GM12878 (cell line): ENCODE measurements around the gene DENND1C. TPM values are rescaled to one million over a fixed set of nuclear protein-coding genes. Genes with fewer than 3 reads are reported as not detected.

ENCODE experiments used
- ATAC-seq: fragments of 200-7000 bp; cut with Tn5 transposase; 3 replicates; pipeline ENCODE4 v1.9.1; 2020; ENCODE audit warnings: mild to moderate bottlenecking, moderate library complexity
- BruUV-seq: library from RNA; stranded (reverse); fragments of 400-500 nt; replicated peaks from 2 replicates; lab custom pipeline; 2021; lab: Mats Ljungman, UMichigan
- CTCF ChIA-PET: fragments of 300-600 bp; sonication (Branson Sonifier 250); formaldehyde crosslinking; extraction: SDS; loops from one replicate; lab custom pipeline; 2021; ENCODE audit warnings: inconsistent platforms; lab: Yijun Ruan, JAX
- POLR2A ChIA-PET: fragments of 350-600 bp; formaldehyde crosslinking; extraction: SDS; loops from one replicate; lab custom pipeline; 2021; ENCODE audit warnings: inconsistent platforms; lab: Charles Lee
- RAD21 ChIA-PET: fragments of 300-600 bp; sonication (Branson Sonifier 250); formaldehyde crosslinking; loops from one replicate; lab custom pipeline; 2023; ENCODE audit warnings: antibody characterized with exemption; ENCODE audit not compliant: unreplicated experiment; lab: Charles Lee
- SMC1A ChIA-PET: fragments of 300-600 bp; sonication (Branson Sonifier 250); formaldehyde crosslinking; loops from one replicate; lab custom pipeline; 2023; ENCODE audit not compliant: unreplicated experiment, uncharacterized antibody; lab: Charles Lee
- DNase-seq: peaks from one replicate; pipeline ENCODE4 v3.0.0-alpha.2; 2011; ENCODE audit warnings: low read depth, low spot score
- FAIRE-seq: peaks from 3 replicates; lab custom pipeline; 2011; peaks lifted over from hg19 to GRCh38; lab: Jason Lieb, UNC
- H2AFZ ChIP-seq: 2 replicates; pipeline ENCODE4 v1.6.0; 2011; ENCODE audit warnings: low read depth, low read length, control low read depth; ENCODE audit not compliant: control insufficient read depth
- H3K27ac ChIP-seq: 2 replicates; pipeline ENCODE4 v1.5.1; 2011; ENCODE audit warnings: control low read depth; ENCODE audit not compliant: control insufficient read depth, insufficient read depth
- H3K27me3 ChIP-seq, 2 experiments: replicated peaks in 1 of 2; 2 replicates each; pipeline versions ENCODE4 v1.6.0 to v1.6.1; 2011; ENCODE audit warnings: low read length in 1 of 2; ENCODE audit not compliant: control insufficient read depth in 2 of 2, insufficient read depth in 2 of 2
- H3K36me3 ChIP-seq, 2 experiments: 2 replicates each; pipeline ENCODE4 v1.5.1; 2011; ENCODE audit warnings: low read length in 1 of 2; ENCODE audit not compliant: control insufficient read depth in 2 of 2, insufficient read depth in 2 of 2
- H3K4me1 ChIP-seq: 2 replicates; pipeline ENCODE4 v1.6.1; 2011; ENCODE audit warnings: mild to moderate bottlenecking, low read length, moderate library complexity, mixed read lengths; ENCODE audit not compliant: control insufficient read depth, insufficient read depth
- H3K4me2 ChIP-seq: 2 replicates; pipeline ENCODE4 v1.6.0; 2011; ENCODE audit warnings: control low read depth; ENCODE audit not compliant: control insufficient read depth, insufficient read depth
- H3K4me3 ChIP-seq: fragments of 200-600 bp; sonication (generic); 2 replicates; pipeline ENCODE4 v1.5.1; 2016
- H3K79me2 ChIP-seq: 2 replicates; pipeline ENCODE4 v1.6.0; 2011; ENCODE audit warnings: low read length; ENCODE audit not compliant: control insufficient read depth, insufficient read depth
- H3K9ac ChIP-seq: 2 replicates; pipeline ENCODE4 v1.8.0; 2011; ENCODE audit warnings: low read length, control low read depth, mixed read lengths; ENCODE audit not compliant: control insufficient read depth, insufficient read depth
- H3K9me3 ChIP-seq: replicated peaks from 3 replicates; pipeline ENCODE4 v1.5.1; 2011; ENCODE audit warnings: mild to moderate bottlenecking, low read length; ENCODE audit not compliant: control insufficient read depth, insufficient read depth
- H4K20me1 ChIP-seq: 2 replicates; pipeline ENCODE4 v1.6.0; 2011; ENCODE audit not compliant: control insufficient read depth, insufficient read depth
- EZH2 ChIP-seq: IDR thresholded peaks from 2 replicates; pipeline ENCODE4 v1.6.1; 2012; ENCODE audit warnings: low read depth, mild to moderate bottlenecking, control low read depth, inconsistent platforms, low read length, borderline replicate concordance; ENCODE audit not compliant: control insufficient read depth
- ZNF24 ChIP-seq: fragments of 450-650 bp; IDR thresholded peaks from 2 replicates; pipeline ENCODE4 v1.6.1; 2017; ENCODE audit warnings: antibody characterized with exemption, mild to moderate bottlenecking
- ZSCAN29 ChIP-seq: fragments of 450-650 bp; IDR thresholded peaks from 2 replicates; pipeline ENCODE4 v1.6.1; 2017; ENCODE audit warnings: mild to moderate bottlenecking, moderate library complexity
- WGBS: methylation state at CpG from one replicate; pipeline ENCODE4 v1.1.6; 2016; ENCODE audit warnings: low lambda C conversion rate; ENCODE audit not compliant: insufficient replicate concordance, insufficient coverage; ENCODE audit errors: missing lambda C conversion rate; 5-methylcytosine and 5-hydroxymethylcytosine counted together
- in situ Hi-C: fragments of 300-500 bp; cut with MboI; formaldehyde crosslinking; loops from 9 replicates; pipeline ENCODE4 v1.14.3; 2018; ENCODE audit warnings: mixed read lengths
- intact Hi-C: fragments of 100-400 bp; cut with micrococcal nuclease; formaldehyde crosslinking; loops from one replicate; pipeline ENCODE4 v1.14.2; 2022; ENCODE audit not compliant: unreplicated experiment
- polyA plus RNA-seq, 11 experiments: library from polyadenylated mRNA; depleted of rRNA in 4 of 11; unstranded in 6 of 11; stranded (reverse) in 5 of 11; fragments of >200 nt; fragmentation: Nextera tagmentation in 4 of 11; fragmentation: Illumina TruSeq in 1 of 11; extraction: Ambion mirVana in 4 of 11; extraction: Trizol in 1 of 11; gene quantifications; 1 replicate in 1 of 11; 2 replicates in 10 of 11; pipeline versions ENCODE4 v1.2.1 to v1.2.3, GENCODE V29; 2011 to 2016; ENCODE audit warnings: inconsistent platforms in 2 of 11, missing spikeins in 2 of 11, low read depth in 1 of 11
- total RNA-seq, 4 experiments: library from RNA; depleted of rRNA in 3 of 4; stranded (reverse); fragments of >200 nt in 3 of 4; fragmentation: Illumina TruSeq in 1 of 4; extraction: Trizol in 1 of 4; gene quantifications; 2 replicates each; pipeline versions ENCODE4 v1.2.1 to v1.2.3, GENCODE V29; 2013 to 2021
- TF ChIP-seq, protein P1 (sequence below): fragments of 450-650 bp; conservative IDR thresholded peaks from 2 replicates; pipeline ENCODE4 v1.6.1; 2017; ENCODE audit warnings: mild to moderate bottlenecking, moderate library complexity
- TF ChIP-seq, protein P2 (sequence below): fragments of 450-650 bp; IDR thresholded peaks from 2 replicates; pipeline ENCODE4 v1.6.1; 2014; ENCODE audit warnings: mild to moderate bottlenecking
- TF ChIP-seq, protein P3 (sequence below): IDR thresholded peaks from 2 replicates; pipeline ENCODE4 v1.6.1; 2012; ENCODE audit warnings: low read depth, low read length, improper control_type of control experiment
- TF ChIP-seq, protein P4 (sequence below): fragments of 450-650 bp; IDR thresholded peaks from 2 replicates; pipeline ENCODE4 v1.6.1; 2016; ENCODE audit warnings: mild to moderate bottlenecking, moderate library complexity, borderline replicate concordance

The DENND1C gene
- total and polyA plus RNA-seq, 10 of the 15 experiments (the other 5 are each of a cell fraction or from before 2014, with no cell fraction given): 2.4 to 54.3 (median 32.7) TPM

- Histone ChIP-seq H3K79me2 (no peaks in the 10 kb centered on the region), H3K4me2 (no peak overlapping the region), H3K27me3 (no peaks in the 10 kb centered on the region)
- no peak for FAIRE-seq
- intact Hi-C loops: no loop called here
- no peak for DNase-seq
- TF ChIP-seq ZNF24: no peak
- no peak for TF ChIP-seq ZSCAN29
- TF ChIP-seq, all 136 proteins: peak for 0
- in situ Hi-C loops: no loop called here
- Histone ChIP-seq H4K20me1 (no peaks in the 10 kb centered on the region), H3K4me1 (no peaks in the 10 kb centered on the region), H2AFZ (no peak overlapping the region), H3K9ac (no peak overlapping the region), H3K27ac (no peak overlapping the region), H3K9me3 (no peaks in the 10 kb centered on the region; the same call in 2 of the 3 replicates), H3K4me3 (no peak overlapping the region), H3K36me3 (peaks cover 4 to 7% of the 10 kb centered on the region in 2 experiments; a peak in 3 of 4 replicates)
- ChIA-PET RAD21 (interaction anchor here (1.0 kb wide), 1 partner anchor 10 kb away, joined by 3 read pairs; no protein-coding TSS in a partner anchor), CTCF (interaction anchor here (0.6 kb wide), 1 partner anchor 749 kb away, joined by 3 read pairs; no protein-coding TSS in a partner anchor), POLR2A (interaction anchor here (0.6 kb wide), 1 partner anchor 14 kb away, joined by 3 read pairs; no protein-coding TSS in a partner anchor), SMC1A (interaction anchor here (1.6 kb wide), 1 partner anchor 80 kb away, joined by 3 read pairs; no protein-coding TSS in a partner anchor)
- ATAC-seq: no peak
- WGBS: 90% methylated on average over 14 of the region's 14 CpGs
- BruUV-seq: no TSS peak
These were observed 10.5 kb downstream of the DENND1C start for GRCh38 chr19:6471076-6471475.

GRCh38 chr19:6470173-6470572, 11.4 kb downstream of the DENND1C start:
- no peak overlapping the region for H3K9ac ChIP-seq
- ChIA-PET SMC1A (no interaction called here), RAD21 (no interaction called here), POLR2A (interaction anchor here (0.9 to 1.5 kb wide), 2 partner anchors 14 to 19 kb away, joined by 3 read pairs; no protein-coding TSS in a partner anchor), CTCF (interaction anchor here (1.5 kb wide), 1 partner anchor 11 kb away, joined by 4 read pairs; the partner anchor contains the start of gene DENND1C)
- ATAC-seq (no peak), FAIRE-seq (no peak), DNase-seq (no peak)
- WGBS: 96% methylated on average over 8 of the region's 8 CpGs
- BruUV-seq: no TSS peak
- H3K79me2 ChIP-seq: no peaks in the 10 kb centered on the region
- H3K27me3 ChIP-seq: no peaks in the 10 kb centered on the region
- intact Hi-C loops (no loop called here), in situ Hi-C loops (no loop called here)
- H3K9me3 ChIP-seq: no peaks in the 10 kb centered on the region
- H2AFZ ChIP-seq: no peak overlapping the region
- H3K27ac ChIP-seq: no peak overlapping the region
- peaks cover 0 to 2% of the 10 kb centered on the region in 2 experiments; a peak in 2 of 4 replicates for H3K36me3 ChIP-seq
- no peaks in the 10 kb centered on the region for H3K4me1 ChIP-seq
- H4K20me1 ChIP-seq: no peaks in the 10 kb centered on the region
- H3K4me3 ChIP-seq: no peak overlapping the region
- H3K4me2 ChIP-seq: no peak overlapping the region
- TF ChIP-seq, protein P1, sequence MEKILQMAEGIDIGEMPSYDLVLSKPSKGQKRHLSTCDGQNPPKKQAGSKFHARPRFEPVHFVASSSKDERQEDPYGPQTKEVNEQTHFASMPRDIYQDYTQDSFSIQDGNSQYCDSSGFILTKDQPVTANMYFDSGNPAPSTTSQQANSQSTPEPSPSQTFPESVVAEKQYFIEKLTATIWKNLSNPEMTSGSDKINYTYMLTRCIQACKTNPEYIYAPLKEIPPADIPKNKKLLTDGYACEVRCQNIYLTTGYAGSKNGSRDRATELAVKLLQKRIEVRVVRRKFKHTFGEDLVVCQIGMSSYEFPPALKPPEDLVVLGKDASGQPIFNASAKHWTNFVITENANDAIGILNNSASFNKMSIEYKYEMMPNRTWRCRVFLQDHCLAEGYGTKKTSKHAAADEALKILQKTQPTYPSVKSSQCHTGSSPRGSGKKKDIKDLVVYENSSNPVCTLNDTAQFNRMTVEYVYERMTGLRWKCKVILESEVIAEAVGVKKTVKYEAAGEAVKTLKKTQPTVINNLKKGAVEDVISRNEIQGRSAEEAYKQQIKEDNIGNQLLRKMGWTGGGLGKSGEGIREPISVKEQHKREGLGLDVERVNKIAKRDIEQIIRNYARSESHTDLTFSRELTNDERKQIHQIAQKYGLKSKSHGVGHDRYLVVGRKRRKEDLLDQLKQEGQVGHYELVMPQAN: no peak
- TF ChIP-seq, protein P2, sequence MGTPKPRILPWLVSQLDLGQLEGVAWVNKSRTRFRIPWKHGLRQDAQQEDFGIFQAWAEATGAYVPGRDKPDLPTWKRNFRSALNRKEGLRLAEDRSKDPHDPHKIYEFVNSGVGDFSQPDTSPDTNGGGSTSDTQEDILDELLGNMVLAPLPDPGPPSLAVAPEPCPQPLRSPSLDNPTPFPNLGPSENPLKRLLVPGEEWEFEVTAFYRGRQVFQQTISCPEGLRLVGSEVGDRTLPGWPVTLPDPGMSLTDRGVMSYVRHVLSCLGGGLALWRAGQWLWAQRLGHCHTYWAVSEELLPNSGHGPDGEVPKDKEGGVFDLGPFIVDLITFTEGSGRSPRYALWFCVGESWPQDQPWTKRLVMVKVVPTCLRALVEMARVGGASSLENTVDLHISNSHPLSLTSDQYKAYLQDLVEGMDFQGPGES: no peak
- no peak for TF ChIP-seq EZH2
- TF ChIP-seq, protein P3, sequence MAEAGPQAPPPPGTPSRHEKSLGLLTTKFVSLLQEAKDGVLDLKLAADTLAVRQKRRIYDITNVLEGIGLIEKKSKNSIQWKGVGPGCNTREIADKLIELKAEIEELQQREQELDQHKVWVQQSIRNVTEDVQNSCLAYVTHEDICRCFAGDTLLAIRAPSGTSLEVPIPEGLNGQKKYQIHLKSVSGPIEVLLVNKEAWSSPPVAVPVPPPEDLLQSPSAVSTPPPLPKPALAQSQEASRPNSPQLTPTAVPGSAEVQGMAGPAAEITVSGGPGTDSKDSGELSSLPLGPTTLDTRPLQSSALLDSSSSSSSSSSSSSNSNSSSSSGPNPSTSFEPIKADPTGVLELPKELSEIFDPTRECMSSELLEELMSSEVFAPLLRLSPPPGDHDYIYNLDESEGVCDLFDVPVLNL: no peak
- TF ChIP-seq, protein P4, sequence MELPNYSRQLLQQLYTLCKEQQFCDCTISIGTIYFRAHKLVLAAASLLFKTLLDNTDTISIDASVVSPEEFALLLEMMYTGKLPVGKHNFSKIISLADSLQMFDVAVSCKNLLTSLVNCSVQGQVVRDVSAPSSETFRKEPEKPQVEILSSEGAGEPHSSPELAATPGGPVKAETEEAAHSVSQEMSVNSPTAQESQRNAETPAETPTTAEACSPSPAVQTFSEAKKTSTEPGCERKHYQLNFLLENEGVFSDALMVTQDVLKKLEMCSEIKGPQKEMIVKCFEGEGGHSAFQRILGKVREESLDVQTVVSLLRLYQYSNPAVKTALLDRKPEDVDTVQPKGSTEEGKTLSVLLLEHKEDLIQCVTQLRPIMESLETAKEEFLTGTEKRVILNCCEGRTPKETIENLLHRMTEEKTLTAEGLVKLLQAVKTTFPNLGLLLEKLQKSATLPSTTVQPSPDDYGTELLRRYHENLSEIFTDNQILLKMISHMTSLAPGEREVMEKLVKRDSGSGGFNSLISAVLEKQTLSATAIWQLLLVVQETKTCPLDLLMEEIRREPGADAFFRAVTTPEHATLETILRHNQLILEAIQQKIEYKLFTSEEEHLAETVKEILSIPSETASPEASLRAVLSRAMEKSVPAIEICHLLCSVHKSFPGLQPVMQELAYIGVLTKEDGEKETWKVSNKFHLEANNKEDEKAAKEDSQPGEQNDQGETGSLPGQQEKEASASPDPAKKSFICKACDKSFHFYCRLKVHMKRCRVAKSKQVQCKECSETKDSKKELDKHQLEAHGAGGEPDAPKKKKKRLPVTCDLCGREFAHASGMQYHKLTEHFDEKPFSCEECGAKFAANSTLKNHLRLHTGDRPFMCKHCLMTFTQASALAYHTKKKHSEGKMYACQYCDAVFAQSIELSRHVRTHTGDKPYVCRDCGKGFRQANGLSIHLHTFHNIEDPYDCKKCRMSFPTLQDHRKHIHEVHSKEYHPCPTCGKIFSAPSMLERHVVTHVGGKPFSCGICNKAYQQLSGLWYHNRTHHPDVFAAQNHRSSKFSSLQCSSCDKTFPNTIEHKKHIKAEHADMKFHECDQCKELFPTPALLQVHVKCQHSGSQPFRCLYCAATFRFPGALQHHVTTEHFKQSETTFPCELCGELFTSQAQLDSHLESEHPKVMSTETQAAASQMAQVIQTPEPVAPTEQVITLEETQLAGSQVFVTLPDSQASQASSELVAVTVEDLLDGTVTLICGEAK: no peak
